DND-41 (cell line): ENCODE results near the gene CDK5RAP1.

Source experiments
- EZH2 ChIP-seq: IDR thresholded peaks from 3 replicates; pipeline ENCODE4 v1.6.1; 2012; ENCODE audit warnings: borderline replicate concordance, low read depth, mild to moderate bottlenecking, moderate library complexity, low read length, inconsistent platforms; ENCODE audit not compliant: severe bottlenecking
- TF ChIP-seq, protein P1 (sequence below): IDR thresholded peaks from 2 replicates; pipeline ENCODE4 v1.5.1; 2012; ENCODE audit warnings: borderline replicate concordance, low read length, moderate library complexity, mild to moderate bottlenecking; ENCODE audit not compliant: poor library complexity, severe bottlenecking; ENCODE audit errors: extremely low read depth

DNA sequence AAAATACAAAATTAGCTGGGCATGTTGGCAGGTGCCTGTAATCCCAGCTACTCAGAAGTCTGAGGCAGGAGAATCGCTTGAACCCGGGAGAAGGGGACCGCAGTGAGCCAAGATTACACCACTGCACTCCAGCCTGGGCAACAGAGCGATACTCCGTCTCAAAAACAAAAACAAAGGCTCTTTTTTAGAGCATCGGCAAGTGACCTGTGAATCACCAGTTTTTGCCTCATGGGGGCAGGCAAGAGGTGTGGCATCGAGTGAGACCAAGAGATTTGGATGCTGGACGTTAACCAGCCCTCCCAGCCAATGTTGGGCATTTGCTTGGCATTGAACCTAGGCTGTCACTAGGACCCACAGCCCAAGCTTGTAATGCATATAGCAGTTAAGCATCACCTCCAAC is 14.6 kb upstream of the CDK5RAP1 start:
- TF ChIP-seq, protein P1, sequence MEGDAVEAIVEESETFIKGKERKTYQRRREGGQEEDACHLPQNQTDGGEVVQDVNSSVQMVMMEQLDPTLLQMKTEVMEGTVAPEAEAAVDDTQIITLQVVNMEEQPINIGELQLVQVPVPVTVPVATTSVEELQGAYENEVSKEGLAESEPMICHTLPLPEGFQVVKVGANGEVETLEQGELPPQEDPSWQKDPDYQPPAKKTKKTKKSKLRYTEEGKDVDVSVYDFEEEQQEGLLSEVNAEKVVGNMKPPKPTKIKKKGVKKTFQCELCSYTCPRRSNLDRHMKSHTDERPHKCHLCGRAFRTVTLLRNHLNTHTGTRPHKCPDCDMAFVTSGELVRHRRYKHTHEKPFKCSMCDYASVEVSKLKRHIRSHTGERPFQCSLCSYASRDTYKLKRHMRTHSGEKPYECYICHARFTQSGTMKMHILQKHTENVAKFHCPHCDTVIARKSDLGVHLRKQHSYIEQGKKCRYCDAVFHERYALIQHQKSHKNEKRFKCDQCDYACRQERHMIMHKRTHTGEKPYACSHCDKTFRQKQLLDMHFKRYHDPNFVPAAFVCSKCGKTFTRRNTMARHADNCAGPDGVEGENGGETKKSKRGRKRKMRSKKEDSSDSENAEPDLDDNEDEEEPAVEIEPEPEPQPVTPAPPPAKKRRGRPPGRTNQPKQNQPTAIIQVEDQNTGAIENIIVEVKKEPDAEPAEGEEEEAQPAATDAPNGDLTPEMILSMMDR = peak; percentile 45
- no peak for TF ChIP-seq EZH2
